K562 (cell line): ENCODE data around the gene MOCOS.

Experiments
- SRSF3 ChIP-seq: fragments of 200-400 bp; formaldehyde crosslinking; IDR thresholded peaks from 2 replicates; pipeline ENCODE4 v1.6.1; 2016; ENCODE audit warnings: mild to moderate bottlenecking, low read length, moderate library complexity; ENCODE audit not compliant: insufficient read depth
- TF ChIP-seq, protein P1 (sequence below): fragments of 150-350 bp; conservative IDR thresholded peaks from 2 replicates; pipeline ENCODE4 v1.6.1; 2014; ENCODE audit warnings: low read length

DNA sequence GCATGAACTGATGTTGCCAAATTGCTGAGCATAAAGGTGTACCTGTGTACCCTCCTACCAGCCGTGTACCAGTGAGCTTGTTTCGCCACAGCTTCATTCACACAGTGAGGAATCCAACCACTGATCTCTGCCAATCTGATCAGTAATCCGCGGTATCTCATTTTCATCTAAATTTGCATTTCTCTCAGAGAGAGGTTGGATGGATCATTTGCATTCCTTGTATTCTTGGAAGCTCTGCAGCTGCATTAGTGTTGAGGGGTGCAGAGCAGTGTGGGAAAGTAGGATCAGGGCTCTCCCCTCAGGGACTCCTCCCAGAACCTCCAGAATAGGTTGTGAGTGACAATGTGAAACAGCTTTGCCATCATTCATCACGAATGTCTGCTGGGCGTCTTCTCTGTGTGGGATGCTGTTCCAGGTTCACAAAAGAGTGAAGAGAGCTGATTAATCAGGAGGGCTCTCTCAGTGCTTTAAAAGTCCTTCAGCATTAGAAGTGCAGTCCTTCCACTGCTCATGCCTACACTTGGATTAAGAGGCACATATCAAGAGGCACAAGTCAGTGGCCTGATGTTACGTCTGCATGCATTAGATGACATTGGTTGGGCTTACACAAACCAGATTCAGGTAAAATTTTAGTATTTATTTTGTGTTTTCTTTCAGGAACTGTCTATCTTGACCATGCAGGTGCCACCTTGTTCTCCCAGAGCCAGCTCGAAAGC is 7.5 kb downstream of the MOCOS start:
- TF ChIP-seq, protein P1, sequence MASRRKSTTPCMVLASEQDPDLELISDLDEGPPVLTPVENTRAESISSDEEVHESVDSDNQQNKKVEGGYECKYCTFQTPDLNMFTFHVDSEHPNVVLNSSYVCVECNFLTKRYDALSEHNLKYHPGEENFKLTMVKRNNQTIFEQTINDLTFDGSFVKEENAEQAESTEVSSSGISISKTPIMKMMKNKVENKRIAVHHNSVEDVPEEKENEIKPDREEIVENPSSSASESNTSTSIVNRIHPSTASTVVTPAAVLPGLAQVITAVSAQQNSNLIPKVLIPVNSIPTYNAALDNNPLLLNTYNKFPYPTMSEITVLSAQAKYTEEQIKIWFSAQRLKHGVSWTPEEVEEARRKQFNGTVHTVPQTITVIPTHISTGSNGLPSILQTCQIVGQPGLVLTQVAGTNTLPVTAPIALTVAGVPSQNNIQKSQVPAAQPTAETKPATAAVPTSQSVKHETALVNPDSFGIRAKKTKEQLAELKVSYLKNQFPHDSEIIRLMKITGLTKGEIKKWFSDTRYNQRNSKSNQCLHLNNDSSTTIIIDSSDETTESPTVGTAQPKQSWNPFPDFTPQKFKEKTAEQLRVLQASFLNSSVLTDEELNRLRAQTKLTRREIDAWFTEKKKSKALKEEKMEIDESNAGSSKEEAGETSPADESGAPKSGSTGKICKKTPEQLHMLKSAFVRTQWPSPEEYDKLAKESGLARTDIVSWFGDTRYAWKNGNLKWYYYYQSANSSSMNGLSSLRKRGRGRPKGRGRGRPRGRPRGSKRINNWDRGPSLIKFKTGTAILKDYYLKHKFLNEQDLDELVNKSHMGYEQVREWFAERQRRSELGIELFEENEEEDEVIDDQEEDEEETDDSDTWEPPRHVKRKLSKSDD: no peak
- TF ChIP-seq SRSF3: no peak
